ENCODE measurements around the gene JARID2. TPM values are rescaled to one million over a fixed set of nuclear protein-coding genes. Genes with fewer than 3 reads are reported as not detected.

Gene JARID2
- total and polyA plus RNA-seq, 10 of the 15 experiments (the other 5 are each of a cell fraction or from before 2014, with no cell fraction given) = 4.2 to 21.6 (median 11.7) TPM

GRCh38 chr6:15493437-15494168 lies 247.7 kb downstream of the JARID2 start (continued):
- TF ChIP-seq PRDM15 (CRISPR knock-in tag; IDR thresholded peaks at IDR 0.05) = no peak

GRCh38 chr6:15495375-15495901 lies 249.6 kb downstream of the JARID2 start:
- intact Hi-C loops (cut with micrococcal nuclease; ENCODE audit: unreplicated experiment) (no loop called here), in situ Hi-C loops (cut with MboI) (loop anchor here (25.0 kb wide), 1 partner anchor 1283 kb away; no protein-coding TSS in a partner anchor)
- Histone ChIP-seq H3K4me1 (ENCODE audit: control insufficient read depth, insufficient read depth, low read length) (no peaks in the 10 kb centered on the region), H2AFZ (ENCODE audit: control insufficient read depth, low read depth, low read length) (no peak overlapping the region), H3K4me2 (ENCODE audit: control insufficient read depth, insufficient read depth) (no peak overlapping the region), H3K27me3 (replicated peaks in 1 of 2; ENCODE audit: control insufficient read depth in 2 of 2, insufficient read depth in 2 of 2, low read length in 1 of 2) (no peaks in the 10 kb centered on the region), H3K9me3 (replicated peaks; ENCODE audit: control insufficient read depth, insufficient read depth, low read length) (no peaks in the 10 kb centered on the region), H3K9ac (ENCODE audit: control insufficient read depth, insufficient read depth, low read length) (no peak overlapping the region), H3K36me3 (ENCODE audit: control insufficient read depth in 2 of 2, insufficient read depth in 2 of 2, low read length in 1 of 2) (peaks cover 23 to 43% of the 10 kb centered on the region in 2 experiments), H3K4me3 (no peak overlapping the region), H3K27ac (ENCODE audit: control insufficient read depth, insufficient read depth) (no peak overlapping the region), H3K79me2 (ENCODE audit: control insufficient read depth, insufficient read depth, low read length) (no peaks in the 10 kb centered on the region; the same call in 1 of the 2 replicates), H4K20me1 (ENCODE audit: control insufficient read depth, insufficient read depth) (no peaks in the 10 kb centered on the region)
- DNase-seq (ENCODE audit: low read depth, low spot score) (no peak), FAIRE-seq (no peak), ATAC-seq (no peak)
- 83% methylated on average over 10 of the region's 10 CpGs for WGBS (ENCODE audit: insufficient coverage, insufficient replicate concordance, low lambda C conversion rate, missing lambda C conversion rate)
- no TSS peak for BruUV-seq (replicated peaks)
- TF ChIP-seq RFX5 (IDR thresholded peaks at IDR 0.05; ENCODE audit: low read depth, low read length) (no peak), ZNF207 (IDR thresholded peaks at IDR 0.05; ENCODE audit: borderline replicate concordance) (no peak), CBX5 (IDR thresholded peaks at IDR 0.05; ENCODE audit: low read depth) (no peak), SP1 (IDR thresholded peaks at IDR 0.05; ENCODE audit: low read depth, low read length) (no peak), ZBTB33 (IDR thresholded peaks at IDR 0.05) (no peak), ASH2L (IDR thresholded peaks at IDR 0.05; ENCODE audit: borderline replicate concordance, low read depth) (no peak)
- ChIA-PET RAD21 (ENCODE audit: unreplicated experiment) (no interaction called here), POLR2A (no interaction called here), CTCF (interaction anchor here (0.7 kb wide), 1 partner anchor 14 kb away, joined by 3 read pairs; no protein-coding TSS in a partner anchor), SMC1A (ENCODE audit: uncharacterized antibody, unreplicated experiment) (no interaction called here)
